GM21723 (cell line): Measurements from ENCODE around the gene ZNF415.
A peak's percentile ranks its signal among the peaks of the same experiment; 100 is the strongest.
"Not testable (repeated sequence)": the region's sequence is repeated elsewhere in the genome, so short reads cannot be mapped to it uniquely, and the experiment has no call there.

ENCODE experiments used
- ATAC-seq: cut with Tn5 transposase; IDR thresholded peaks from one replicate; pipeline ENCODE4 v1.9.1; 2021; ENCODE audit warnings: mild to moderate bottlenecking, moderate library complexity; ENCODE audit not compliant: unreplicated experiment

ZNF415 gene

DNA sequence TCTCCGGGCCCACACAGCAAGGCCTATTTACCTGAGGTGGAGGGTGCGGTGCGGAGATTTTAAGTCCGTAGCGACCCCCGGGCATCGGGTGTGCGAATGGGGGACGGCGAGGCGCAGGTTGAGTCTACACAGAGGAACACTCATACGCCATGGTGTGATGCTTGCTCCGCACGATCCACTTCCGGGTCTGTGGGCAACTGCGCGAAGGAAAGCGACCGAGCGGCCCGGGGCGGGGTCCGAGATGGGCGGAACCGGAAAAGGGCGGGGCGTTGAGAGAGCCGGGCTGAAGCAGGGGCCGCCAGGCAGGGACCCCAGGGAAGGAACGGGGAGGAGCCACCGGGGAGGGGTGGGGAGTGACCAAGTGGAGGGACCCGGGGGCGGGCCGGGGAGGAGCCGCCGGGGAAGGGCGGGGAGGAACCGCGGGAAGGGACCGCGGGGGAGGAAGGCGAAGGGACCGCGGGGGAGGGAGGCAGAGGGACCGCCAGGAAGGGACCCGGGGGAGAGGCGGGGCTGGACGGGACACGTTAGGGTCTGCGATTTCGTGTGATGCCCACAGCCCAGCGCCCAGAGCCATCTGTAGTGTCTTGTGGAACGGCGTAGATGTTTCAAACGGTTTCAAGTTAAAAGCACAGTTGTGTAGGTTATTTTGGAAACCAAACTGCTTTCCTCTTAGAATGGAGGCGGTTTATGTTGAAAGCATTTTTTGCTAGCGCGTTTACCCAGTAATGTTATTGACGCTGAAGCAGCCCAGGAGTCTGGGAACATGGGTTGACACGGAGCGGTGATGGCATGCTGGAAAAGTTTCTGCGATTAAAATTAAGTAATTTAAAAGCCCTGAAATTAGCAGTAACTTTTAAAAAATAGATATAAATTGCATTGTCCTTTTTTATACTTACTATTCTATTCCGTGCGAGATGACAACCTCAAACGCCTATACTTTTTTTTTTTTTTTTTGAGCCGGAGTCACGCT lies 29.2 kb downstream of the ZNF415 start, which contains the start of gene ZNF160:
ZNF160 (minus strand) TSS at position 189 of the 970 bp plus-strand sequence. CDS start 17,146 bp downstream, outside the sequence.
- ATAC-seq = peak; percentile 94

DNA sequence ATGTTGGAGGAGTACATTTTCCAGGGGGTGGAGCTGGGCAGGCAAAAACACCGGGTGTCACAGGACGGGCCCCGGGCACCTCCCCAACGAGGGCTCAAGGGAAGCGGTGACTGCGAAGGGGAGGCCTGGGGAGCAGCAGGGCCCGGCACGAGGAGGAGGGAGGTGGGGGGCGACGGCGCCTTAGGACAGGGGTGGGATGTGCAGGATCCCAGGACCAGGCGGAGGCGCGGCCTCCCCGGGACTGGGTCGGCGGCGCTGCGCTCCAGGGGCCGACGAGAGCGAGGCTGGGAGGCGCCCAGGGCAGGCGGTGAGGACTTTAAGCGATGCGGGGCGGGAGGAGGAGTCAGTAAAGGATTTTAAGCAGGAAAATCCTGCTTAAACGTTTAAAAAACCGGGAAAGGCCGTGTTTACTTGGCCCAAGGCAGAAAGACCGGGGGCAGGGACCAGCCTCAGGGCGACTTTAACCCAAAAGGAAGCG lies 29.9 kb downstream of the ZNF415 start:
- ATAC-seq = peak; percentile 27

DNA sequence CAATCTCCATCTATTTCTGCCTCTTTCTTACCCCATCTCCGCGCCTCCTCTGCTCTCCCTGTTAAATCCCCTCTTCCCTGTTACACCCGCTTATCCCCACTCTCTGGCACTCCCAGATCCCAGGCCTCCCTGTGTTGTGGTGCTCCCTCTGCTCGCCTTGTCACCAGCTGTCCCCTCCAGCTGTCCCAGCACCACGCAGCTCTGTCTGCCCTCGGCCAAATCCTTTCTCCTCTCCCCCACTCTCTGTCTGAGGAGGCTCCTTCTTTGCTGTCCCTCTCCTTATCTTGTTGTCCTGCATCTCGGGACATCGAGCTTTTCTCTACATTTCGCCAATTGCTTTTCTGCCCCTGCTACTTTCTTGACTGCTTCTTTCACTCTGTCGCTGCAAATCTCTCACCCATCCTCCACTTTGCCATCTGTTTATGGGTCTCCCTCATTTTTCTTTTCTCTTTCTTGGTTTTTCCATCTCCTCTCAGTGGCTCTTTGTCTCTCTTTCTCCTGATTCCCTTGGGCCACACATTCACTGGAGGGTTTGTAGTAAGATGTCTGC lies 30.4 kb downstream of the ZNF415 start:
- ATAC-seq = no peak

- ATAC-seq = no peak
Observed at GRCh38 chr19:53101518-53101917, 31.2 kb downstream of the ZNF415 start.

DNA sequence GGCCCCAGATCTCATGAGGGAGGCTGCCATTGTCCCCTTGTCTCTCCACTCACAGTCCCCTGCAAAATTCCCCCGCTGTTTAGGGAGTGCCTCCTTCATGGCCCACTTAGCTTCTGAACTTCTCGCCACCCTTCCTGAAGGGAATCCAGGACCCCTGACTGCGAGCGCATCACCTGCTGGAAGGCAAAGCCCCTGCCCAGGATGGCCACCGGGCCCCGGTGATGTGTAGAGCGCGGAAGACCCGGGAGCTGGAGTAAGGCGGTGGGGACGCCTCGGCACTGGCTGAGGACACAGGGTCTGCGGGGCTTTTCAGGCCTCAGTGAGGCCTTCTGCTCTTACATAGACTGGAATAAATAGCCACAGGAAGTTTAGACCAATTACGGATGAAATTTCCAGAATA lies 34.1 kb downstream of the ZNF415 start:
- not testable (repeated sequence) for ATAC-seq

DNA sequence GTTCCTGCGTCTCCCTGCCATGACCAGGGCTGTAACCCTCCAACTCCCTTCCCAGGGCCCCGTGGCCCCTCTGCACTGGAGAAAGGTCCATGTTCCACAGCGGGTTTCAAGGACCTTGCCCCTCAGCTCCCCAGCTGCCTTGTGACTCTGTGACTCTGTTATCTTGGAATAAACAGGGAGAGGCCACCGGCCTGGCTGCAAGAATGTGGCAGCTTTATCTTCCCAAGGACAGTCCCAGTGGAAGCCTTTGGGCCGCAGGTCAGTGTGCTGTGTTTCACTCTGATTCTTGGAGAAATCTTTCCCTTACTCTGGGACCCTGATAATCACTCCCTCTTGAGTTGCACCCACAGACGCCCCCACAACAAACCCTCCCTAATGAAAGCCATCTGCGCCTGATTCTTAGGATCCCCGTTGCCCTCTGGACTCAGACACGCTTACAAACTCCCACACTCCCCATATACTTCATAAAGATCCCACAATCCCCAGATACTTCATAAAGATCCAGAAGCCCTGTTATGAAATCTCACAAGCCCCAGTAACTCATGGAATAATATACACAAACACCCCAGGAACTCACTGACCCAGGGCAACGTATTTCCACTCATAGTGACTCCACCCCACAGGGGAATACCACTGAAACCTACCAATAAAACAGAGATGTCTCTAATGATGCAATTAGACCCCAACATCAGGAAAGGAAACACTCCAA lies 35.6 kb downstream of the ZNF415 start:
- ATAC-seq = not testable (repeated sequence)

DNA sequence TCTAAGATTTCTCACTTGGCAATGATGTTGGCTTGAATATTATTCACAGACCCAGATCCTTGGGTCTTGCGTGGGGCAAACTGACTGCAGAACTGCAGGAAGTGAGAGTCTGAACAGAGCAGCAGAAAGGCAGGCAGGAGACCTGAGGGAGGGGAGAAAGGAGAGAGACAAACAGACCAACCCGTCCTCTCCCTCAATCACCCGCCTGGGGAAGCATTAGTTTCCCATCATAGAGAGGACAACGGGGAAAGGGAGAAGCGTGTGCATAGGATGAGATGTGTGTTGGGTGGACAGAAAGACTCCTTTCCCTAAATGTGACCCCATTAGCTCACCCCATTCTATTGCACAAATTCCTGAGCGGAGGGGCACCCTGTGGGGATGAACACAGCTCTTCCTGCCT lies 36.1 kb downstream of the ZNF415 start:
- not testable (repeated sequence) for ATAC-seq

- no peak for ATAC-seq
Observed at GRCh38 chr19:53094754-53095575, 37.7 kb downstream of the ZNF415 start.

- no peak for ATAC-seq
Observed at GRCh38 chr19:53092723-53093122, 40.0 kb downstream of the ZNF415 start.

- no peak for ATAC-seq
Observed at GRCh38 chr19:53091413-53092254, 41.1 kb downstream of the ZNF415 start.

GRCh38 chr19:53088091-53088490 lies 44.6 kb downstream of the ZNF415 start:
- no peak for ATAC-seq

DNA sequence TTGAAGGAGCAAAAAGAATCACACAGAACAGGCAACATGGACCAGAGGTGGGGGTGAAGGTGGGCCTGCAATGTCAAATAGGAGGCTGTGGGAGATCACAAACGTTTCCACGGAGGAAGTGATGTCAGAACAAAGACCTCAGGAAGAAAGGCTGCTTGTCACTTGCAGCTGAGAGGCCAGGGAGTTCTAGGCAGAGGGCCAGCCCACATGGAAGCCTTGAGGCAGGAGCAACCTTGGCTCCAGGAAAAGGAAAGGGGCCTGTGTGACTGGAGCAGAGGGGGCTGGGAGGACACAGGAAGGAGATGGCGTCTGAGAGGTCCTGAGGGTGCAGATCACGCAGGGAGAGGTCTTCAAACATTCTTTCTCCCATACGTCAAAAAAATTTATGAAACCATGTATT lies 45.8 kb downstream of the ZNF415 start:
- ATAC-seq = no peak

DNA sequence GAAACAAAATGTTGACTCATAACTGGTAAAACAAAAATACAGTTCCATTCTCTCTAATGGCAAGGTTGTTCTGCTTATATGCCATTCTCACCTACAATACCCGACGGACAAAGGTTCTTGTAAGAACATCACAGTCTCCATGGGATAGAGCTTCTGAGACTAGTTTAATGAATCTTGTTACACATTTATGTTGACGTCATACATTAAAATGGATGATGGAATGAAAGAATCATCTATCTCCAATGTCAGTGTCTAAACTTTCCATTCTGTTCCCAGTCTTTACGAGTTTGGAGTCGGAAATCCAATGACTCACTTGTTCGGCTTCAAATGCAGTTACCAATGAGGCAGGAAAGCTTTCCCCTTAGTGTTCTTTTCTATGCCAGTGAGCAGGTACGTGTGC lies 47.2 kb downstream of the ZNF415 start:
- no peak for ATAC-seq

GRCh38 chr19:53082929-53083328 lies 49.8 kb downstream of the ZNF415 start:
- ATAC-seq = no peak

DNA sequence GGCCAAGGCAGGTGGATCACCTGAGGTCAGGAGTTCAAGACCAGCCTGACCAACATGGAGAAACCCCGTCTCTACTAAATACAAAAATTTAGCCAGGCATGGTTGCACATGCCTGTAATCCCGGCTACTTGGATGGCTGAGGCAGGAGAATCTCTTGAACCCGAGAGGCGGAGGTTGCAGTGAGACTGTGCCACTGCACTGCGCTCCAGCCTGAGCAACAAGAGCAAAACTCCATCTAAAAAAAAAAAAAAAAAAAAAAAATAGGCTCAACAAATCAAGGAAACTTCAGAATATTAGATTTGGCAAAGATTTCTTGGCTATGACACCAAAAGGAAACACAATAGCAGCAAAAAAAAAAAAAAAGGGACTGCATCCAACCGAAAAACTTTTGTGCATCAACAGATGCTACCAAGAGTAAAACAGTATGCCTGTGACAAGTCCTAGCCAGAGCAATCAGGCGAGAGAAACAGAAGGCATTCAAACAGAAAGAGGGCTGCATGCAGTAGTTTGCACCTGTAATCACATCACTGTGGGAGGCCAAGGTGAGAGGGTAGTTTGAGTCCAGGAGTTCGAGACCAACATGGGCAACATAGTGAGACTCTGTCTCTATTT lies 53.3 kb downstream of the ZNF415 start:
- ATAC-seq = no peak

- no peak for ATAC-seq
Observed at GRCh38 chr19:53078668-53079067, 54.0 kb downstream of the ZNF415 start.

GRCh38 chr19:53076984-53077383 lies 55.7 kb downstream of the ZNF415 start:
- ATAC-seq = no peak

- no peak for ATAC-seq
Observed at GRCh38 chr19:53068834-53069233, 63.9 kb downstream of the ZNF415 start.

GRCh38 chr19:53068199-53068598 lies 64.5 kb downstream of the ZNF415 start:
- no peak for ATAC-seq
